ENCODE results near the gene SGSM2. TPM values are rescaled to one million over a fixed set of nuclear protein-coding genes. Genes with fewer than 3 reads are reported as not detected.

Gene SGSM2
- total and polyA plus RNA-seq, 2 of the 8 experiments (the other 6 are each of a cell fraction or from before 2014, with no cell fraction given), result 44.5 to 77.7 TPM

DNA sequence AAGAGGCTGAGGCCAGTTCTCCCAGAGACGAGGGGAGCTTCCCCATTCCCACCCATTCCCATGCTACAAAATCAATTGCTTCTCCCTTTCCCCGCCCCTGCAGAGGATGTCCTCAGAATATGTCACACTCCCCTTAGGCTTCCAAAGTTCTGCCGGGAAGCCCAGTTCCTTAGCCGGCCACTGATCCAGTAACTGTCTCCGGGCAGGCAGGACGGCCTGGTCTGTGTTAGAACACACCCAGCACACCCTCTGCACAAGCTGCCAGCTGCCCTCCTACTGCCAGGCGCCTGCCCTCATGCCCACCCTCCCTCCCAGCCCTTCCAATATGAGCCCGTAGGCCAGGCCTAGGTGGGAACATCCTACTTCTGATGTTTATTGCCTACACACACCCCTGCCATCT is 31.1 kb downstream of the SGSM2 start:
- TF ChIP-seq BCL11A (IDR thresholded peaks at IDR 0.05; ENCODE audit: low read depth in 2 of 2, low read length in 2 of 2), result no peak
- TF ChIP-seq, protein P1, sequence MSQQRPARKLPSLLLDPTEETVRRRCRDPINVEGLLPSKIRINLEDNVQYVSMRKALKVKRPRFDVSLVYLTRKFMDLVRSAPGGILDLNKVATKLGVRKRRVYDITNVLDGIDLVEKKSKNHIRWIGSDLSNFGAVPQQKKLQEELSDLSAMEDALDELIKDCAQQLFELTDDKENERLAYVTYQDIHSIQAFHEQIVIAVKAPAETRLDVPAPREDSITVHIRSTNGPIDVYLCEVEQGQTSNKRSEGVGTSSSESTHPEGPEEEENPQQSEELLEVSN (IDR thresholded peaks at IDR 0.05), result no peak
- no peak for TF ChIP-seq MAFK (IDR thresholded peaks at IDR 0.05; ENCODE audit: low read depth, low read length)
- TF ChIP-seq POLR2A (IDR thresholded peaks at IDR 0.05; ENCODE audit: control extremely low read depth in 1 of 2, low read depth in 2 of 2, low read length in 2 of 2), result no peak
- TF ChIP-seq JUND (IDR thresholded peaks at IDR 0.05; ENCODE audit: low read length), result no peak
- TF ChIP-seq NRF1 (IDR thresholded peaks at IDR 0.05; ENCODE audit: low read depth, low read length), result no peak
- no peak for TF ChIP-seq HDAC6 (IDR thresholded peaks at IDR 0.05; ENCODE audit: low read depth, low read length)
- Histone ChIP-seq H4K91ac (replicated peaks; ENCODE audit: insufficient read length, low read length) (no peak overlapping the region), H2AK5ac (ENCODE audit: low read depth, low read length) (no peak overlapping the region), H3K4ac (replicated peaks; ENCODE audit: insufficient read length, low read depth, low read length) (no peak overlapping the region), H3K4me2 (ENCODE audit: insufficient read depth in 1 of 2, low read depth in 2 of 2, low read length in 2 of 2) (no peak overlapping the region), H2BK5ac (ENCODE audit: low read depth, low read length) (no peak overlapping the region), H3K27me3 (replicated peaks in 1 of 4; ENCODE audit: control insufficient read depth in 3 of 4, extremely low read depth in 1 of 4, insufficient read depth in 3 of 4, low read length in 3 of 4) (no peaks in the 10 kb centered on the region), H4K20me1 (replicated peaks in 1 of 2; ENCODE audit: control insufficient read depth in 1 of 2, insufficient read depth in 2 of 2, low read length in 2 of 2) (peaks cover 2% of the 10 kb centered on the region in 2 experiments), H3K14ac (ENCODE audit: insufficient read length) (no peak overlapping the region), H2BK120ac (replicated peaks; ENCODE audit: low read depth, low read length) (no peak overlapping the region), H3K9ac (replicated peaks in 1 of 4; ENCODE audit: extremely low read depth in 1 of 4, low read depth in 3 of 4, low read length in 3 of 4) (no peak overlapping the region), H3K18ac (ENCODE audit: extremely low read depth, low read length) (no peak overlapping the region), H3K23me2 (ENCODE audit: low read depth, low read length) (no peaks in the 10 kb centered on the region), H3K4me1 (replicated peaks in 1 of 4; ENCODE audit: control insufficient read depth in 3 of 4, insufficient read depth in 4 of 4, low read length in 3 of 4) (peaks cover 0 to 12% (median 5%) of the 10 kb centered on the region in 4 experiments; a peak in 4 of 7 replicates), H3K9me3 (ENCODE audit: insufficient read depth in 2 of 2, low read depth in 1 of 2, low read length in 1 of 2) (no peaks in the 10 kb centered on the region), H3K36me3 (ENCODE audit: control insufficient read depth in 2 of 4, insufficient read depth in 4 of 4, low read length in 3 of 4) (peaks cover 0 to 16% (median 4%) of the 10 kb centered on the region in 4 experiments; a peak in 4 of 8 replicates), H4K5ac (ENCODE audit: insufficient read length, low read depth, low read length) (no peak overlapping the region), H3K4me3 (ENCODE audit: extremely low read depth in 1 of 4, insufficient read depth in 2 of 4, low read depth in 3 of 4, low read length in 4 of 4) (no peak overlapping the region), H3K27ac (ENCODE audit: low read depth, low read length) (no peak overlapping the region), H3K79me2 (ENCODE audit: control insufficient read depth in 1 of 2, insufficient read depth in 2 of 2, low read length in 2 of 2) (no peaks in the 10 kb centered on the region), H2BK20ac (ENCODE audit: low read length) (no peak overlapping the region), H2BK12ac (ENCODE audit: low read depth, low read length) (no peak overlapping the region), H3K23ac (ENCODE audit: insufficient read length) (no peak overlapping the region), H4K8ac (ENCODE audit: extremely low read depth, insufficient read depth, low read length) (no peak overlapping the region), H2AFZ (ENCODE audit: low read length) (no peak overlapping the region), H2BK15ac (ENCODE audit: low read length) (no peak overlapping the region), H3K56ac (replicated peaks; ENCODE audit: insufficient read length, low read depth, low read length) (no peak overlapping the region), H3K79me1 (ENCODE audit: low read depth, low read length) (no peaks in the 10 kb centered on the region)
- 87% methylated on average over 8 of the region's 8 CpGs; no CpG with 5 or more reads in 1 of the 2 experiments for WGBS, 2 experiments (ENCODE audit: extremely low coverage in 1 of 2, insufficient coverage in 1 of 2, insufficient read length in 1 of 2, insufficient replicate concordance in 2 of 2, low coverage in 1 of 2, low lambda C conversion rate in 2 of 2, missing lambda C conversion rate in 1 of 2)
- FAIRE-seq (no peak), DNase-seq (ENCODE audit: low read depth in 1 of 2, low spot score in 2 of 2) (no peak)
- CTCF ChIA-PET (ENCODE audit: partially characterized antibody), result interaction anchor here (0.5 to 13.4 kb wide), 15 partner anchors 8 to 1546 kb away, joined by 3 to 209 read pairs (median 4); no protein-coding TSS in a partner anchor
- POLR2A ChIA-PET (ENCODE audit: partially characterized antibody), result interaction anchor here (0.6 to 5.7 kb wide), 9 partner anchors 8 to 342 kb away, joined by 3 to 34 read pairs (median 4); partner anchors contain the start of genes MNT, SGSM2 and TSR1

Data from H1 (cell line).